Stimulated activated CD4-positive, alpha-beta T cell treated with anti-CD3 and anti-CD28 coated beads, Interleukin-1b, Interleukin-23, amount 100 ng/mL, for 24 hours (primary cell): Measurements from ENCODE around the gene GCAT.
A peak's percentile ranks its signal among the peaks of the same experiment; 100 is the strongest.

Experiments used
- DNase-seq, 4 experiments: peaks; one replicate each; pipeline ENCODE4 v3.0.0-alpha.2; 2020; ENCODE audit warnings: low read depth in 4 of 4, low spot score in 1 of 4

GCAT gene

DNA sequence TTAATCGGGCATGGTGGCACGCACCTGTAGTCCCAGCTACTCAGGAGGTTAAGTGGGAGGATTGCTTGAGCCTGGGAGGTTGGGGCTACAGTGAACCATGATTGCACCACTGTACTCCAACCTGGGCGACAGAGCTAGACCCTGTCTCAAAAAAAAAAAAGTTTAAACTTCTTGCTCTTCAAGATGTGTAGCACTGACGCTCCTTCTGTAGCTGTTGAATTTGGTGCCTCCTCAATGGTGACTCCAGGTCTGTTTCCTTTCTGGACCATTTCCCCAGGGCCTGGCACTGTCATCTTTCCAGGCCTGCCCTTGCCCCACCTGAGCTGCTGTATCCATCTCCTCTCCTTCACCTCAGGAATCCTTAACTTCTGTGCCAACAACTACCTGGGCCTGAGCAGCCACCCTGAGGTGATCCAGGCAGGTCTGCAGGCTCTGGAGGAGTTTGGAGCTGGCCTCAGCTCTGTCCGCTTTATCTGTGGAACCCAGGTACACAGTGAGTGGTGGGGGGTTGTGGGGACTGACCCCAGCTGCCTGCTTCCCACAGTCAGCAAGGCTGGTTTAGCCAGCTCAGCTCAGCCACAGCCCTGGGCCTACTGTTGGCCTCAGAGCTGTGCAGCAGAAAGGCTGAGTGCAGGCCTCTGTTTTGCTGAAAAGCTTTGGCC lies 2.1 kb downstream of the GCAT start:
- no peak for DNase-seq

DNA sequence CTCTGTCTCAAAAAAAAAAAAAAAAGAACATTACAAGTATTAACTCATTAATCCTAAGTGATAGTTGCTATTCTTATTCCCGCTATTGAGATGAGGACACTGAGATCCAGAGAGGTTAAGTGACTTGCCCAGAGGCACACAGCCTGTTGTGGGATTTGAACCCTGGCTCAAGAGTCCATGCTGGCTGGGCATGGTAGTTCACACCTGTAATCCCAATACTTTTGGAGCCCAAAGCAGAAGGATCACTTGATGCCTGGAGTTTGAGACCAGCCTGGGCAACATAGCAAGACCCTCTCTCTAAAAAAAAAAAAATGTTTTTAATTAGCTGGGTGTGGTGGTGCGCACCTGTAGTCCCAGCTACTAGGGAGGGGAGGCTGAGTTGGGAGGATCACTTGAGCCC lies 4.1 kb downstream of the GCAT start:
- DNase-seq: no peak

DNA sequence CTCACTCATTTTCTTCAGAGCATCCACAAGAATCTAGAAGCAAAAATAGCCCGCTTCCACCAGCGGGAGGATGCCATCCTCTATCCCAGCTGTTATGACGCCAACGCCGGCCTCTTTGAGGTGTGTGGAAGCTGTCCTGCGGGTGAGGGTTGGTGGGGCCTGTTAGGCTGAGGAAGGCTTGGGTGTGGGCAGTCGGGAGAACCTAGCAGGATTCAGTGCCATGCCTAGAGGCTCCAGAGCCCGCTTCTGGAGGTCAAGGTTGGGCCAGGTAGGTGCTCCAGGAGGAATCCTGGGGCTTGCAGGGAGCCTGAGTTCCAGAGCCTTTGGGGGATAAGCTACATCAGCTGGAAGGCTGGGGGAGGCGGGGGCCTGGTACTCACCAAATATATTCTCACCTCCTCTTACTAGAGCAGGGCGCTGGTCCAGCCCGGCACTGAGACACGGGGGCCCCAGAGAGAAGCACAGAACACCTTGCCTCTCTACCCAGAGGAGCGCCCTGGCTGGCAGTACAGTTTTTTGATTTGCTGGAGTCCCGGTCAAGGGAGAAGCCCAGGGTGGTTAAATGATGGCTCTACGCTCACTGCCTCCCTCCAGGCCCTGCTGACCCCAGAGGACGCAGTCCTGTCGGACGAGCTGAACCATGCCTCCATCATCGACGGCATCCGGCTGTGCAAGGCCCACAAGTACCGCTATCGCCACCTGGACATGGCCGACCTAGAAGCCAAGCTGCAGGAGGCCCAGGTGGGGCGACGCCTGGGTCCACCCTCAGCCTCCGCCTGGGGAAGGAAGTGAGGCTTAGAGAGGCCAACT lies 5.3 kb downstream of the GCAT start:
- no peak for DNase-seq

DNA sequence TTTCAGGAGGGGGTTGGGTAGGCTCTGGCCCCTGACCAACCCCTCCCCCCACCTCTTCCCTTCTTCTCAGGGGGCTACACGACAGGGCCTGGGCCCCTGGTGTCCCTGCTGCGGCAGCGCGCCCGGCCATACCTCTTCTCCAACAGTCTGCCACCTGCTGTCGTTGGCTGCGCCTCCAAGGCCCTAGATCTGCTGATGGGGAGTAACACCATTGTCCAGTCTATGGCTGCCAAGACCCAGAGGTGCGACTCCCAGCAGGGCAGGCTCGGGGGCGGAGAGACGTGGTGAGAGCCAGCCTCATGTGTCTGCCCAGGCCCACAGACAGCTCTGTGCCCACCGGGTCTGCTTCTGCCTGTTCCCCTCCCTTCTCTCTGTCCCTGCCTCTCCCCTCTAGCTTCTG lies 7.9 kb downstream of the GCAT start:
- DNase-seq: no peak

DNA sequence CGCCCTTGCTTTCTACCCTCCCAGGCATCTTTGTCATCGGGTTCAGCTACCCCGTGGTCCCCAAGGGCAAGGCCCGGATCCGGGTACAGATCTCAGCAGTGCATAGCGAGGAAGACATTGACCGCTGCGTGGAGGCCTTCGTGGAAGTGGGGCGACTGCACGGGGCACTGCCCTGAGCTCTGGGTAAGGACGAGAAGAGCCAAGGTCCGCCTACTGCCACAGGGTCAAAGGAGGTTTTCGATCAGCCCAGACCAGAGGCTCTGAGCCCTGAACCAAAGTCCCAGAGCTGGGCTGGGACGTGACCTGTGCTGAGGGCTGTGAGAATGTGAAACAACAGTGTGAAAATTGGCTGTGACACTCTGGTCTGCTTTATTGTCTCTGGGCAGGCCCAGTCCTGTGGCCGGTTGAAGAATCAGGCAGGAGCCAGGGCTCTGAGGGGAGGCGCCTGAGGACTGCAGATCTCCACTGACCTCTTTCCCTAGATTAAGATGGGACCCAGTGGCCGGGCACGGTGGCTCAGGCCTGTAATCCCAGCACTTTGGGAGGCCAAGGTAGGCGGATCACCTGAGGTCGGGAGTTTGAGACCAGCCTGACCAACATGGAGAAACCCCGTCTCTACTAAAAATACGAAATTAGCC lies 8.9 kb downstream of the GCAT start:
- no peak for DNase-seq

DNA sequence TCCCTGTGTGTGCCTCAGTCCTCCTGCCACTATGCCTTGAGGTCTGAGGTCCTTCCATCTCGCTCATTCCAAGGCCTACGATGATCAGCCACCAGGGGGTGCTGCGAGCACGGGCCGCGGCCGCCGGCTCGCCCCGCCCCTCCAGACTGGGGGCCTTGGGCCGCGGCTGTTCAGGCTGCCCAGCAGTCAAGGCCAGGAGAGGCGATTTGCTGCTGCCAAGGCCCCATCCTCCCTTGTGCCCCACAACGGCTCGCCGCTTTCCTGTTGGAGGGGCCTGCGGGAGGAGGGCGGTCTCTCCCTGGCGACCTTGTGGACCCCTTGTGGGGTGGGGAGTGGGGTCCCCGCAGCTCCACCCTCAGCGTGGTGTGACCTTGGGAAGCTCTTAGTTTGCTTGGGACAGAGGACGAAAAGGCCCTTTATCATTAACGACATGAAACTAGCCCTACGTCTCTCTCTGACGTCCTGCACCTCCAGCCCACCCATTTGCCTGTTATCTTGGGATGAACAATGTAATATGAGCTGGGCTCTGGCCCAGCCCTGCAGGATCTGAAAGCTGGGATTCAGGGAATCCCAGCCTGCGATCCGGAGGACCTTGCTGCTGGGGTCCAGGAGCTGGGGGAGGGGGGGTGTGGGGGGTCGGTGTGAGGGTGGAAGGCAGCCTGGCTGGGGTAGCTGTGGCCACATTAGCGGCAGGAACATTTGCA lies 10.1 kb downstream of the GCAT start:
- peak; percentile 67 to 84 (median 79) for DNase-seq

DNA sequence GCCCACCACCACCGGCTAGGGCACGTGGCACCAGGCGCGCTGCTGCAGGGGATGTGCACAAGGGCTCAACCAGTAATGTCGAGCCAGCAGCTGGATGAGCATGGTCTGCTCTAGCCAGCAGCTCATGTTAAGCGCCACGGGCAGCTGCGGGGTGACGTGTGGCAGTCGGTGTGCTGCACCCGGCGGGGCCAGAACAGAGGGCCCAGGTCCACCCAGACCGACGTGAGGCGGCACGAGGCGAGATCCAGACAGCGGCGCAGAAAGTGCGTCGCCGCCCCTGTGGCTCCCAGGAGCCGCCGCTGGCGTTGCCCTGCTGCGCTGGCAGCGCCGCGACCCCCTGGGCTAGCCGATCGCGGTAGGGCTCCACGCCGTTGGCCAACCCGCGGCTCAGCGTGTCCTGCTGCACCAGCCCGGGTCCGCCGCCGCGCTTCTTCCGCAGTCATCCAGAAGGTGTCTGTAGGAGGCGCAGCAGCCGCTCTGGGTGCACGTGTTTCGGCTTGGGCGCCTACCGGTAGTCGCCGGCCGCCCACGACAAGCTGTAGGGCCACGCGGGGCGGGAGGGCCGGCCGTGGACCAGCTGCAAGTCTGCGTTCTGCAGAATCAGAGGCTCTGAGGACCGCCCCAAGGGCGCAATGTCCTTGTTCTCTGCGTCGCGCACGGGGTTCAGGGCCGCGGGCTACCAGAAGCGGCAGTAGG lies 10.8 kb downstream of the GCAT start:
- DNase-seq: peak in 3 of 4 experiments; percentile 38 to 52 (median 49)

DNA sequence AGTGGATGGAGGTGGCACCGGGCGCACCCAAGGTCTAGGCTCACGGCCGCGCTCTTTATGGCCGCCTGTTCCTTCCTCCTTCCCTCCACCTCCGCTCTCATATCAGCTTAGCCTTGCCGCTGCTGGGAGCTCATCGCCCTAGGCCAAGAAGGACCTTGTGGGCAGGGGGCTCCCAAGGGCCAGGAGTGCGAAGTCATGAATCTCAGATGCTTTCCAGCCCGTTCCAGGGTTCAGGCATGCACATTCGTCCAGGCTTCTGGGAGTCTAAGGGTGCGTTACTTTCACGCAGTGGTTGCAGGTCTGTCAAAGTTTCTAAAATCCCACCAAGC lies 11.3 kb downstream of the GCAT start:
- no peak for DNase-seq

DNA sequence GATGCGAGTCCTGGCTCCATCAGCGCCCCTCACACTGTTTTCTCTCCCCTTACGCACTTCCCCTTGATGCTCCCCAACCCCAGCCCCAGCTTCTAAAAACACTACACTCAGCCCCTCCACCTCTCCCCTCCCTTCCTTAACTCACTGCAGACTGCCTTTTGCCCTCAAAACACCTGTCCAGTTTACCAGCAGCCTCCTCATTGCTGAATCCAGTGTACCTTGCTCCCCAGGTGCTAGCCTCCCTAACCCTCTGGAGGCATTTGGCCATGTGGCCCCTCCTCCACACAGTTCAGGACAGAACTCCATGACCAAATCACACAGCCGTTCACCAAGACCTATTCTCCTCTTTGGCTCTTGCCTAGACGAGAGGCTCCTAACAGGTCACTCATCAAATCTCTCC lies 12.6 kb downstream of the GCAT start:
- no peak for DNase-seq

DNA sequence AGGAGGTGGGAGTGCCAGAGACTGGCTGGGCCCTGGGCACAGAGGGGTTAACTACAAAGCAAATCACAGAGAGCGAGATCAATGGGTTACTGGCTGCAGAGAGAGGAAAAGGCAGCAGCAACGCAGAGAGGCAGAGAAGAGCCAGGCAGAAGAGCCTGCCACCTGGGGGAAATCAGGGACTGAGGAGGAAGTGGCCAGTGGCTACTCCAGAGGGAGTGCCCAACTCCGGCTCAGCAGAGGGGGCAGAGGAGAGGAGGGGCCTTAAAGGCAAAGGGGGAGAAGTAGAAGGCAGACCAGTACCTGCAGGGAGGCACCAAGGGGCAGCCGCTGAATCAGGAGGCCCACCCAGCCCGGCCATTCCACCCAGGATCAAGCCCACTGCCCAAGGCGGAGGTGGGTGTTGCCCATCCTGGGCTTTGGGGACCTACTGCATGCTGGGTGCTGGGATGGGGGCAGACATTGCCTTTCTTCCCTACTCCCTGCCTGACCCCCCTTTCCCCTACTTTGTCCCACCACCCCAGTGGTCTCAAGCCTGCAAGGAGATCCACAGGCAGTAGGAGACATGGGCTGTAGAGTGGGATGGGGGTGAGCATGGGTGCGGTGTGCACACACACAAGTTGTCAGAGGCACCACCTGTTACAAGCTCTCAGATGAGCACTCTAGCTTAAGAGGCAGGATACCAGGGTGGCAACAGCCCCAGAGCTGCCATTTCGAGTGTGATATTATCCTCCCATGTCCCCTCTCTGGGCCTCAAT lies 14.5 kb downstream of the GCAT start:
- no peak for DNase-seq

DNA sequence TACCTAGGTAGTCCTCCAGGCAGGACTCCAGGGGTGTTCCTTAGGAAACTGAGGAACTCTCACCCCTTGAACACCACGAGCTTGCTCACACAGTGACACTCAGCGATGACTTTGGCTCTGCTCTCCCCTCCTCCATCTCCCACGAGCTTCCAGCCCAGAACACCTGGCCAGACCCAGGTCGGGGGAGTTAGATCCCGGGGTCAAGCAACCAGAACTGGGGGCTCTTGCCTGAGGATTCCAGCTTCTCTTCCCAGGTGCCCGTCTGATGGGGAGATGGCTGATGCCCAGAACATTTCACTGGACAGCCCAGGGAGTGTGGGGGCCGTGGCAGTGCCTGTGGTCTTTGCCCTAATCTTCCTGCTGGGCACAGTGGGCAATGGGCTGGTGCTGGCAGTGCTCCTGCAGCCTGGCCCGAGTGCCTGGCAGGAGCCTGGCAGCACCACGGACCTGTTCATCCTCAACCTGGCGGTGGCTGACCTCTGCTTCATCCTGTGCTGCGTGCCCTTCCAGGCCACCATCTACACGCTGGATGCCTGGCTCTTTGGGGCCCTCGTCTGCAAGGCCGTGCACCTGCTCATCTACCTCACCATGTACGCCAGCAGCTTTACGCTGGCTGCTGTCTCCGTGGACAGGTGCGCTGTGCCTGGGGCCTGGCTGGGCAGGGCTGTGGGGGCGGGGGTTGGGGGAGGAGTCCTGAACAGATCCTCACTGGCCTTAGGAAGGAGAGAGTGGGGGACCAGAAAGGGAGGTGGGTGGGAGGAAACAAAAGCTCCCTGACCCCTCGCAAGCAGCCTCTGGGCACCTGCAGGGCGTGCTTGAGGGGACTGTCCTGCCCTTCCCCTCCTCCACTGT lies 15.6 kb downstream of the GCAT start, which contains the start of gene GALR3:
GALR3 (plus strand) TSS at position 249 of the 852 bp plus-strand sequence; CDS start at position 274, 25 bp downstream.
- DNase-seq: no peak

DNA sequence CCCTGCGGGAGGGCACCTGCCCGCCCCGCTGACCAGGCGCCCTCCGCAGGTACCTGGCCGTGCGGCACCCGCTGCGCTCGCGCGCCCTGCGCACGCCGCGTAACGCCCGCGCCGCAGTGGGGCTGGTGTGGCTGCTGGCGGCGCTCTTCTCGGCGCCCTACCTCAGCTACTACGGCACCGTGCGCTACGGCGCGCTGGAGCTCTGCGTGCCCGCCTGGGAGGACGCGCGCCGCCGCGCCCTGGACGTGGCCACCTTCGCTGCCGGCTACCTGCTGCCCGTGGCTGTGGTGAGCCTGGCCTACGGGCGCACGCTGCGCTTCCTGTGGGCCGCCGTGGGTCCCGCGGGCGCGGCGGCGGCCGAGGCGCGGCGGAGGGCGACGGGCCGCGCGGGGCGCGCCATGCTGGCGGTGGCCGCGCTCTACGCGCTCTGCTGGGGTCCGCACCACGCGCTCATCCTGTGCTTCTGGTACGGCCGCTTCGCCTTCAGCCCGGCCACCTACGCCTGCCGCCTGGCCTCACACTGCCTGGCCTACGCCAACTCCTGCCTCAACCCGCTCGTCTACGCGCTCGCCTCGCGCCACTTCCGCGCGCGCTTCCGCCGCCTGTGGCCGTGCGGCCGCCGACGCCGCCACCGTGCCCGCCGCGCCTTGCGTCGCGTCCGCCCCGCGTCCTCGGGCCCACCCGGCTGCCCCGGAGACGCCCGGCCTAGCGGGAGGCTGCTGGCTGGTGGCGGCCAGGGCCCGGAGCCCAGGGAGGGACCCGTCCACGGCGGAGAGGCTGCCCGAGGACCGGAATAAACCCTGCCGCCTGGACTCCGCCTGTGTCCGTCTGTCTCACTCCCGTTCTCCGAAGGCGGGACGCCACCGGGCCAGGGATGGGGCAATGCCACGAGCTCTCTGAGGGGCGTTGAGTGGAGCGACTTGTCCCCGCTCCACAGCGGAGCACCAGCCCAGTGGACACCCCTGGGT lies 17.2 kb downstream of the GCAT start:
- no peak for DNase-seq

DNA sequence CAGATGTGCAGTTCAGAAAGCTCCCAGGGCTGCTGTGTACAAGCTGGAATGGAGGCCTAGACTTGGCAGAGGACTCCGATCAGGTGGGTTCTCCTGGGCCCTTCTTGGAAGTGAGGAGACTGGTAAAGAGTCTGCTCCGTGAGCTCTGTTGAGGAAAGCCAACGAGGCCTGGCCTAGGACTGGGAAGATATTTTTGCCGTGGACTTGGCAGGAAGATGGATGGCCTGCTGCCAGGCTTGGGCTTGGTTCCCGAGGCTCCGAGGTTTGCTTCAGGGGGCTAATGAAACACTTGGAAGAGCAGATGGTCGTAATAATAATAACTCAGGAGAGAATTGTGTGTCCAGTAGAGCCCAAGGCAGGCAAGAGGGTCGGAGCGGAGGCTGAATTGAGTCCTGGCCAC lies 19.3 kb downstream of the GCAT start:
- no peak for DNase-seq

DNA sequence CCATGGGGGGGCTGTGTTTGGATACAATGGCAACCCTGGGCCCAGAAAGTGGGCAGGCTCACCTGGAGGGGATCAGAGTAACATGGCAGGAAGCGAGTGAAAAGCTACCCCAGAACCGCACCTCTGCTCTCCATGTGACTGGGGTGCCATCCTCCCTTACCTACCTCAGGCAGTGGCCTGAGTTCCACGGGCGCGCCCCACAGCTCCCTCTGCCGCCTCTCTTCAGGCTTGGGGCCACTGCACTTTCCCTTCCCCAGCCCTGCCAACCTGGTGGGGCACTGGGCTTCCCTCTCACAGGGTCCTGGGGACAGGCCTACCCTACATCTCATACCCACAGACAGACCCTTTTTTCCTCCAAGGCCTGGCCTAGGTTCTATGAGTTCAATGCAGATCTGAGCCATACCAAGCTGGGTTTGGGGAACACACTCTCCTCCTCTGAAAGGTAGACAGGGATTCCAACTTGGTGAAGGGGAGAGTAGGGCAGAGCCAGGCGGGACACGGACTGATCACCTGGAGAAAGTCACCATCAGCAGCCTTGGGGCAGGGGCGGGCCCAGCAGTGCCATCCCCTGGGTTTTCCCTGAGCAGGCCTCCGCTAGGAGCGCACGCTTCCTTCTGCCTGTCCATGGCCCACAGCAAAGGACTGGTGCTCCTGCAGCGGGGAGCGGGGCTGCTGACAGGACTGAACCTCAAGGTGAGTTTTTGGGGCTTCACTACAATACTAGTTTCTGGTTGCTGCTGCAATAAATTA lies 22.5 kb downstream of the GCAT start:
- DNase-seq: no peak

DNA sequence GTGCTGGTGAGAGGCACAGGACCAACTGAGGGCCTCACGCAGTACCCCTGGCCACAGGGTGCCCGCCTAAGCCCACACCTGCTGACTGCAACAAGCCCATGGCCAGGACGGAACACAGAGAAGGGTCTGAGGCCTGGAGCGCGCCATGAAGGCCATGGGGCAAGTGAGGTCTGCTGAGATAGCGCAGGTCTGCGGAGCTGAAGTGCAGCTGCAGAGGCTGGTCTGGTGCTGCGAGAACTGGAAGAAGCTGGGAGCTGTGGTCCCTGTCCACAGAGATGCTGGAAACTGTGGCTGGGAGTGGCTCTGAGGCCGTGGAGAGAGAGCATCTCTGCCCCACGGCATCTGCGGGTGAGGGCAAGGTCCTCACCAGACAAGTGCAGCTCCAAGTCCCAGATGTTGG lies 23.7 kb downstream of the GCAT start:
- DNase-seq: no peak

DNA sequence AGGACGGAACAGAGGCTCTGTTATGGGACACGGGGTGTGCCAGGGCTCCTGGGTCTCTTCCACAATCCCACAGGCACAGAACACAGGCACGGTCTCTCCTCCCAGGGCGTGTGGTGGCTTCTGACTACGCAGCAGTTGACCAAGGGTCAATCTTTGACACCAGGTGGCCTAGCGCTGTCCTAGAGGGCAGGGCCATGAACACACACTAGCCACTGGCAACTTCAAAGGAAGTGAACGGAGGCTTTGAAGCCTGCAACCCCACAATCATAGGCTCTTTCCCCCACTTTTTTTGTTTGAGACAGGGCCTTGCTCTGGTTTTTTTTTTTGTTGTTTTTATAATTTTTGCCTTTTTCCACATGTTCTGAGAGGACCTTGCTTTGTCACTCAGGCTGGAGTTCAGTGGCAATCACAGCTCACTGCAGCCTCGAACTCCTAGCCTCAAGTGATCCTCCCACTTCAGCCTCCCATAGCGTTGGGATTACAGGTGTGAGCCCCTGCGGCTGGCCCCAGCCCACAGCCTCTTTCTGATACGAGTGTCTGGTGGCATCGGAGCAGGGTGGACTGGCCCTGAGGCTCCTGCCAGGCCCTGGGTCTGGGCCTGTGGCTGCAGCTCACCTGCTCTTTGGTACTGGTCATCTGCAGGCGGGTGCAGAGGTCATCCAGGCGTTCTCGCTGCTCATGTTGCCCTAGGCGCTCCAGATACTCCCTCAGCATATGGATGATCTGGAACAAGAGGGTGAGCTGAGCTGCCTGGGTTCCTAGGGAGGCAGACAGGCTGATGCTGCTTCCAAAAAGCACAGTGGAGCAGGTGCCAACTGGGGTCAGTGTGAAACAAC lies 24.5 kb downstream of the GCAT start:
- no peak for DNase-seq
